ENCODE results near the gene AGTR1. TPM values are rescaled to one million over a fixed set of nuclear protein-coding genes. Genes with fewer than 3 reads are reported as not detected.

AGTR1 gene
- polyA plus RNA-seq, 3 donors = not detected

GRCh38 chr3:148739720-148740119 lies 42.0 kb downstream of the AGTR1 start:
- TF ChIP-seq, protein P1, sequence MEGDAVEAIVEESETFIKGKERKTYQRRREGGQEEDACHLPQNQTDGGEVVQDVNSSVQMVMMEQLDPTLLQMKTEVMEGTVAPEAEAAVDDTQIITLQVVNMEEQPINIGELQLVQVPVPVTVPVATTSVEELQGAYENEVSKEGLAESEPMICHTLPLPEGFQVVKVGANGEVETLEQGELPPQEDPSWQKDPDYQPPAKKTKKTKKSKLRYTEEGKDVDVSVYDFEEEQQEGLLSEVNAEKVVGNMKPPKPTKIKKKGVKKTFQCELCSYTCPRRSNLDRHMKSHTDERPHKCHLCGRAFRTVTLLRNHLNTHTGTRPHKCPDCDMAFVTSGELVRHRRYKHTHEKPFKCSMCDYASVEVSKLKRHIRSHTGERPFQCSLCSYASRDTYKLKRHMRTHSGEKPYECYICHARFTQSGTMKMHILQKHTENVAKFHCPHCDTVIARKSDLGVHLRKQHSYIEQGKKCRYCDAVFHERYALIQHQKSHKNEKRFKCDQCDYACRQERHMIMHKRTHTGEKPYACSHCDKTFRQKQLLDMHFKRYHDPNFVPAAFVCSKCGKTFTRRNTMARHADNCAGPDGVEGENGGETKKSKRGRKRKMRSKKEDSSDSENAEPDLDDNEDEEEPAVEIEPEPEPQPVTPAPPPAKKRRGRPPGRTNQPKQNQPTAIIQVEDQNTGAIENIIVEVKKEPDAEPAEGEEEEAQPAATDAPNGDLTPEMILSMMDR (IDR thresholded peaks at IDR 0.05) = no peak
- no peak overlapping the region for H3K4me2 ChIP-seq (replicated peaks; ENCODE audit: extremely low read depth, low read length, poor library complexity, severe bottlenecking)
- intact Hi-C loops (cut with micrococcal nuclease) = loop anchor here in 1 of 2 donors (10.0 kb wide), 1 partner anchor 205 kb away; no protein-coding TSS in a partner anchor
- no peaks in the 10 kb centered on the region for H3K27me3 ChIP-seq (ENCODE audit: control insufficient read depth in 2 of 2, insufficient read depth in 2 of 2, low read length in 2 of 2)
- Mint-ChIP-seq H3K4me3 (no peak overlapping the region), H3K4me1 (peaks cover 33% of the 10 kb centered on the region), H3K36me3 (no peaks in the 10 kb centered on the region), H3K27me3 (ENCODE audit: low read depth in 3 of 3) (peaks cover 0 to 3% (median 2%) of the 10 kb centered on the region in 3 donors), H3K9me3 (no peaks in the 10 kb centered on the region), H3K27ac (no peak overlapping the region)
- H3K27ac ChIP-seq (ENCODE audit: low read depth in 1 of 2, low read length in 2 of 2) = no peak overlapping the region
- H3K4me3 ChIP-seq (replicated peaks in 1 of 3; ENCODE audit: low read depth in 2 of 3, low read length in 3 of 3) = no peak overlapping the region
- H3K9me3 ChIP-seq (replicated peaks in 1 of 2; ENCODE audit: control insufficient read depth in 1 of 2, insufficient read depth in 1 of 2, low read length in 2 of 2) = no peaks in the 10 kb centered on the region
- H3K4me1 ChIP-seq (ENCODE audit: control insufficient read depth in 1 of 2, insufficient read depth in 2 of 2, low read length in 2 of 2) = peaks cover 18 to 28% of the 10 kb centered on the region in 2 donors
- no peaks in the 10 kb centered on the region for H4K20me1 ChIP-seq (ENCODE audit: insufficient read depth, low read length)
- H3K9ac ChIP-seq (ENCODE audit: insufficient read depth, low read length, poor library complexity, severe bottlenecking) = no peak overlapping the region
- no peaks in the 10 kb centered on the region for H3K79me2 ChIP-seq (ENCODE audit: insufficient read depth, low read length)
- H3K36me3 ChIP-seq (replicated peaks in 1 of 2; ENCODE audit: control insufficient read depth in 1 of 2, insufficient read depth in 2 of 2, low read length in 2 of 2) = no peaks in the 10 kb centered on the region
- WGBS (ENCODE audit: insufficient coverage) = no CpG with 5 or more reads among the region's 1 CpG
- H2AFZ ChIP-seq (ENCODE audit: insufficient read depth, low read depth, low read length, poor library complexity, severe bottlenecking) = no peak overlapping the region
- no peak for DNase-seq

DNA sequence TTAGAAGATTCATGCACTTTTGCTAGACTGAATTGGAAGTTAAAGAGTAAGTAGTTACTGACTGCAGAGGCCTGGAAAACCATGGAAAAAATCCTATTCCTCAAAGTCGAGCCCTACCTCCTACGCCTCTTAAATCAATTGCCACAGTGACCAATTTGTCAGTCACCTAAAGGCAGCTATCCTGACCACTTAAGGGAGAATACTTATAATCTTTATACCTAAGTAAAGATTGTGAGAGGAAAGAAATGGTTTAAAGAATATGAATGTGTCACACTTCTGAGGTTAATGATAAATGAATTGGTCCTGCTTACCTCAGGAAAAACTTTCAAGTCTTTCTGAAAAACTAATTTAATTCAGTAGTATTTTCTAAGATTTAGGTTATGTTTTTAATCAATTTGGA lies 42.6 kb downstream of the AGTR1 start:
- H4K20me1 ChIP-seq (ENCODE audit: insufficient read depth, low read length) = no peaks in the 10 kb centered on the region
- H3K4me2 ChIP-seq (replicated peaks; ENCODE audit: extremely low read depth, low read length, poor library complexity, severe bottlenecking) = no peak overlapping the region
- H3K27ac ChIP-seq (ENCODE audit: low read depth in 1 of 2, low read length in 2 of 2) = no peak overlapping the region
- H3K4me1 ChIP-seq (ENCODE audit: control insufficient read depth in 1 of 2, insufficient read depth in 2 of 2, low read length in 2 of 2) = peaks cover 18 to 26% of the 10 kb centered on the region in 2 donors
- Mint-ChIP-seq H3K9me3 (no peaks in the 10 kb centered on the region), H3K4me1 (peaks cover 31% of the 10 kb centered on the region), H3K27me3 (ENCODE audit: low read depth in 3 of 3) (peaks cover 0 to 3% (median 2%) of the 10 kb centered on the region in 3 donors), H3K4me3 (no peak overlapping the region), H3K27ac (no peak overlapping the region), H3K36me3 (no peaks in the 10 kb centered on the region)
- H3K79me2 ChIP-seq (ENCODE audit: insufficient read depth, low read length) = no peaks in the 10 kb centered on the region
- H3K4me3 ChIP-seq (replicated peaks in 1 of 3; ENCODE audit: low read depth in 2 of 3, low read length in 3 of 3) = no peak overlapping the region
- no peaks in the 10 kb centered on the region for H3K9me3 ChIP-seq (replicated peaks in 1 of 2; ENCODE audit: control insufficient read depth in 1 of 2, insufficient read depth in 1 of 2, low read length in 2 of 2)
- DNase-seq = no peak
- no peak overlapping the region for H2AFZ ChIP-seq (ENCODE audit: insufficient read depth, low read depth, low read length, poor library complexity, severe bottlenecking)
- H3K27me3 ChIP-seq (ENCODE audit: control insufficient read depth in 2 of 2, insufficient read depth in 2 of 2, low read length in 2 of 2) = no peaks in the 10 kb centered on the region
- intact Hi-C loops (cut with micrococcal nuclease) = no loop called here
- TF ChIP-seq, protein P1 (IDR thresholded peaks at IDR 0.05) = no peak
- no peak overlapping the region for H3K9ac ChIP-seq (ENCODE audit: insufficient read depth, low read length, poor library complexity, severe bottlenecking)
- no CpG with 5 or more reads among the region's 2 CpGs for WGBS (ENCODE audit: insufficient coverage)
- H3K36me3 ChIP-seq (replicated peaks in 1 of 2; ENCODE audit: control insufficient read depth in 1 of 2, insufficient read depth in 2 of 2, low read length in 2 of 2) = no peaks in the 10 kb centered on the region
